ENCODE measurements around the gene FOXN3. TPM values are rescaled to one million over a fixed set of nuclear protein-coding genes. Genes with fewer than 3 reads are reported as not detected.

Gene FOXN3
- polyA plus RNA-seq, 4 donors = 30.9 to 36.7 (median 34.0) TPM

- no peak for DNase-seq (ENCODE audit: low read depth in 4 of 4, low spot score in 3 of 4)
Observed at GRCh38 chr14:89185919-89186855, 230.8 kb downstream of the FOXN3 start.

DNA sequence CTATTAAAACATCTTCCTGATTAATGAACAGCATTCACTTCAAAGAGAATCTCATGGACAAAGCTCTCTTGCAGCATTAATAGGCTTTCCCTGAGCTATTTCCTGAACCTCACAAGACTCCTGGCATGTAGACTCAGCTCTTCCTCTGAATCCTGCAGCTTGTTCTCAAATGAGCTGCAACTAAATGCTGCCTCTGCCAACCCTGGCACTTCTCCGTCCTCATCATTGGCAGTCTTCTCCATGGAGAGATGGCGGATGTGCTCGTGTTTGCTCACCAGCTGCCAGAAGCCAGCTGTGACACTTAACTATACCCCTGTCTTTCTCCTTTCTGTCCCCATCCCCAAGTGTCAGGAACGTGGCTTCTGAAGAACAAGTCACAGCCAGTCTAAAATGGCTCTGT lies 232.1 kb downstream of the FOXN3 start:
- DNase-seq (ENCODE audit: low read depth in 4 of 4, low spot score in 3 of 4) = no peak

GRCh38 chr14:89182326-89182725 lies 234.7 kb downstream of the FOXN3 start:
- DNase-seq (ENCODE audit: low read depth in 4 of 4, low spot score in 3 of 4) = no peak

DNA sequence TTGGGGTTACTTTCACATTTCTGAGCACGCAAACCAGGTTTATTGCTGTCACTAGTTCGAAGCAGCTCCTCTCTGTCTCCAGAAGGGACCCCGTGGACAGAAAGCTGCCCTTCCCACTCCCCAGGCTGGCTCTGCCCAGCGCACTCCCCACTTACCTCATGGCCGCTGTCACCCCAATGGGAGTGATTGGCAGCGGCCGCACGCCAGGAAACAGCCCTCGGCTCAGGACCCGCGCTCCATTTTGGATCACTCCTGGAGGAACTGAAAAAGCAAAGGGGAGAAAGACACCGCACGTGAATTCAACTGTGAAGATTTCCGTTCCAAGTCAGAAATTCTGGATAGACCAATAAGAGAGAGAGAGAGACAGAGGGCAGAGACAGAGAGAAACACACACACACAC lies 236.5 kb downstream of the FOXN3 start:
- DNase-seq (ENCODE audit: low read depth in 4 of 4, low spot score in 3 of 4) = no peak

DNA sequence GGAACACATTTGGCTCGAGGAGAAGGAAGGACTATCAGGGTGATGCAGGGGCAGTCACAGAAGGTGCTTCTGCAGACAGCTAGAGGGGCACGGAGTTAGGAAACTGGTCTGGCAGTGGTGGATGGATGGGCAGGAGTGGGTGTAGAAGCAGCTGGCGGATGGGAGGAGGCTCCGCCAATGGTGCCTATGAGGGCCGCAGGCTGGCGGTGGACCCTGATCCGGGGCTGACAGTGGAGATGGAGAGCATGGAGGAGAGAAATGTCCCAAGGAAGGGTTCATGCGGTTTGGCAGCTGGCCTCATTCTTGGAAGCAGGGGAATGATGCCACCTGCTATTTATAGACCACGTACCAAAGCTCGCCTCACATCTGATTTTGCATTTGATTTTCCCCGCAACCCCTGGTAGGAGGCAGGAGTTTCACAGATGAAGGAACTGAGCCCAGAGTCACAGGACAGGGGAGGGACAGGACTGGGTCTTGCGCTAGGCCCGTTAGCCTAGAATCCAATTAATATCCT lies 237.1 kb downstream of the FOXN3 start:
- DNase-seq (ENCODE audit: low read depth in 4 of 4, low spot score in 3 of 4) = no peak

DNA sequence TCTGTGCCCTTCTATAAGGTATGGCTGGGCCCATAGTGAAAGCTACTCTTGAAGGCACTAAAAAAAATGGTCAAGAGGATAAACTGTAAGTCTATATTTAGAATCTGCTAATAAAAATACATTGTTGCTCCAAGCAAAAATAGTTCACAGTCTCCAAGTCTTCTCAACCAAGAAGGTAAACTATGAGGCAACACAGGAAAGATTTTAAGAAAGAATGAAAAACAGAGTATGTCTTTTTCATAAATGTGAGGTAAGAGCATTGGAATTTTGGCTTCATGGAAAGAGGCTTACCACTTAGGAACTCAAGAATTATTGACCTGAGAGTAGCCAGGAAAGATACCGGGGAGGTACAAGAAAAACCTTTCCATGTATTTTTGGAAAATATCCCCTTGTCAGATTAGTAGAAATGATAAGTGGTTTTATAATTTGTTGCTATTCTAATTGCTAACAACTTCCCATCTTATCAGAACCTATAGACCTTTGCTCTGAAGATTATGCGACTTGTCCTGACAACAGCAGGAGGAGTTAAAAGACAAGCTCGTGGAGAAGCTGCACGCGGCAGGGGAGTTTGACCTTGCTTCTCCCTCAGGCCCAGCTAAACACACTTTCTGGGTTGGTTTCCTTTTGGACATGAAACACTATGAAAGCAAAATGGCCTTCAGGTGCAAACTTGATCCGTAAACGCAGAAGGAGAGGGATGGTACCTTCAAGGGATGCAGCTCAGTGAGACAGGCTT lies 238.1 kb downstream of the FOXN3 start:
- DNase-seq (ENCODE audit: low read depth in 4 of 4, low spot score in 3 of 4) = no peak

- no peak for DNase-seq (ENCODE audit: low read depth in 4 of 4, low spot score in 3 of 4)
Observed at GRCh38 chr14:89178376-89178775, 238.7 kb downstream of the FOXN3 start.

DNA sequence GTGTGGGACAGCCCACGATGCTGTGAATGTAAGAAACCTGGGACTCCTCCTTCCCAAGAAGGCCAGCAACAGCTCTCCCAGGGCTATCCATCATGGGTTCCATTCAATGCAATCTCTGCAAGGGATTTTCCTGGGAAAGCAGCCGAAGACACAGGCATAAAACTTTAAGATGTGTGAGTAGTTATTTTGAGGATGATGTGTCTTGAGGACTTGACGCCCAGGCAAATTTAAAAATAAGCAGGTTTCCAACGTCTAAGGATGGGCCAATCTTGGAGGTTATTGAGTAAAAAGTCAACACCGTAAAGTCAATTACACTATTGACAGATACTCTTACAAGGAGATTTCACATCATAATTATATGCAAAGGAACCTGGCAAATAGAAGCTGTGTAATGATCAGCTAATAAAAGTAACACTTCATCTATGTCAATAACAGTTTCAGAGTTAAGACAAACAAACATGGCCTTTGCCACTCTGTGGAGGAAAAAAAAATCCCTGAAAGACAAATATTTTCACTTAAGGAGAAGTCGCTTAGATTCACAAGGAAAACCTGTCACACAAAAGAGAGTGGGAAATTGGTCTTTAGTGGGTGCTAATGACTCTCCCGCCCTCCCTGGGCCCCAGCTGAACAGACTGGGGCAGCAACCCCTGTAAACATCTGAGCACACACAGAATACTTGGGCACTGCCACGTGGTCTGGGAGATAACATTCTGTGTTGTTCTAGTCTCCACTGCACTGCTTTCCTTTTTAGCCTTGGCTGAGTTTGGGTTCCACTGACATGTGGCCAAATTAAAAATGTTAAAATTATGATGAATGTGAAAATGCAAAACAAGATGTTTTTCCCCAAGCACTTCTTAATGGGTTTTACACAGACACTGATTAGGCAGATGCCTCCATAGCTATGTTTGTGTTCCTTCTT lies 240.9 kb downstream of the FOXN3 start:
- DNase-seq (ENCODE audit: low read depth in 4 of 4, low spot score in 3 of 4) = no peak

GRCh38 chr14:89171628-89172027 lies 245.4 kb downstream of the FOXN3 start:
- DNase-seq (ENCODE audit: low read depth in 4 of 4, low spot score in 3 of 4) = no peak

DNA sequence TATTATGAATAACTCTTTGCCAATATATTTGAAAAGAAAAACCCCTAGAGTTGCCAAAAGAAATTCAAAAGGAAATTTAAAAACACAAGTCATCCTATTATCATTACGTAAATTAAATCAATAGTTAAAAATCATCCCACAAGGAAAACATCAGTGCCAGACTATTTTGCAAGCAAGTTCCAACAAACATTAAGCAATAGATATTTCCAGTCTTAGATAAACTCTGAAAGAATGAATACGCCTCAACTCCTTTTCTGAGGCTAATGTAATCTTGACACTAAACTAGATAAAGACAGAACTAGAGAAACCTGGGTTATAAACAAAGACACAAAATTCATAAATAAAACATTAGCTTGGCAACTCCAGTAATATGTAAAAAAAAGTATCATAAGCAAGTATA lies 245.9 kb downstream of the FOXN3 start:
- no peak for DNase-seq (ENCODE audit: low read depth in 4 of 4, low spot score in 3 of 4)

- no peak for DNase-seq (ENCODE audit: low read depth in 4 of 4, low spot score in 3 of 4)
Observed at GRCh38 chr14:89167705-89168104, 249.3 kb downstream of the FOXN3 start.

DNA sequence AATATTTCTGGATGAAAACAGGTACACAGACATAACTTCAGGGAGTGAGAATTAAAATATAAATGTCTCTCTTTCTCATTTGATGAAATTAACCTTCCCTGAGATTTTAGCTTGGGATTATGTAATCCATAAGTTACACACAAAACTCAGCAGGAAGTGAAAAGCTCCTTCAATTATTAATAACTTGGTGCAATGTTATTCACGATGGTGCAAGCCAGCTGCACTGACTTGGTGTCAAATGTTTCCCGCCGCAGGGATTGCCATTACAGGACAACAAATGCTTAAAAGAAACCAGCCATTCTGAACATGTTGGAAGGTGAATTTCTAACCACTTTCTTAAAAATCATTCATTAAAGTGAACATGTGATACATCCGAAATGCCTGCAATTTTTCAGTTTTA lies 250.4 kb downstream of the FOXN3 start:
- DNase-seq (ENCODE audit: low read depth in 4 of 4, low spot score in 3 of 4) = no peak

- DNase-seq (ENCODE audit: low read depth in 4 of 4, low spot score in 3 of 4) = no peak
Observed at GRCh38 chr14:89165189-89166181, 251.5 kb downstream of the FOXN3 start.

GRCh38 chr14:89164168-89165073 lies 252.6 kb downstream of the FOXN3 start:
- no peak for DNase-seq (ENCODE audit: low read depth in 4 of 4, low spot score in 3 of 4)

DNA sequence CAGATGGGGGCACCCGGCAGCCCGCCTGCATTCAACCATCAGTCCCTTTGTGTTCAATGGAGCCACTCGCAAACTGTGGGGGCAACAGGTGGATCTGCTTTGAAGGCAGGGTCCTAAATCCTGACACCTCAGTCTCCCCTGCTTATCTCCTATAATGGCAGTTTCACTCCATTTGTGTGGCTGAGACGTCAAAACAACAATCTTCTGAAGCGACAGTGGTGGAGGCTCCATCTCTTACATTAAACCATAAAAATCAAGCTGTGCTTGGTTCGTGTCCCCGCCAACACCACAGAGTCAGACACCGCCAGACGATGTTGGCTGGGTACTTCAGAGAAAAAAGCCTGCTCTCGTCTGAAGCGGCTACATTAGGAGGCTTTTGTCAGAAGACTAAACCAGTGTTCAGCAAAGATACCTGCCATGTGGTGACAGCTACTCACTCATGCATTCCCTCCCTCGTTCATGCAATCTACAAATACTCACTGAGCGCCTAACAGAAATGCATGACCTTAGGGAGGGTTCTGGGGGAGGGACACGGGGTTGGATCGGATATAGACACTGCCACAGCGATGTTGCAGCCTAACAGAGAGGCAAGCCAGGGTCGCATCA lies 253.9 kb downstream of the FOXN3 start:
- no peak for DNase-seq (ENCODE audit: low read depth in 4 of 4, low spot score in 3 of 4)

- DNase-seq (ENCODE audit: low read depth in 4 of 4, low spot score in 3 of 4) = no peak
Observed at GRCh38 chr14:89162586-89162985, 254.4 kb downstream of the FOXN3 start.

DNA sequence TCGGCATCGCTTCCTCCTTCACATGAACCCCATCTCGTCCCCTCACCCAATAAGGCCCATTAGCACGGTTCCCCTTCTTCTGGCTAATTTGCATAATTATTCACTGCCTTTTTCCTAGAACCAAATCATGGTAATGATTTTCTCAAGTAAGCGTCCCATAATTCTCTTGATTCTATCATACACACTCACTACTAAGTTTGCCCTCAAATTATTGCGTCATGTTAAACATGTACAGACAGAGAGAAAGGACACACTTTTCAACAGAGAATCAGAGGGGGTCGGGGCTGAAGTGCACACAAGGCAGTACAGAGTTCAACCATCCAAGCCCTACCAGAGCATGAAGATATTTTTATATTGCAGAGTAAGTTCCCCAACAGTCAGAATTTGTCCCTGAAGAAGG lies 256.6 kb downstream of the FOXN3 start:
- no peak for DNase-seq (ENCODE audit: low read depth in 4 of 4, low spot score in 3 of 4)

GRCh38 chr14:89158701-89159100 lies 258.3 kb downstream of the FOXN3 start:
- DNase-seq (ENCODE audit: low read depth in 4 of 4, low spot score in 3 of 4) = no peak
